ENCODE measurements around the gene ZBED1. TPM values are rescaled to one million over a fixed set of nuclear protein-coding genes. Genes with fewer than 3 reads are reported as not detected.

ZBED1 gene
- total and polyA plus RNA-seq, 2 donors (not counting 1 experiment from before 2014, with no cell fraction given) = 14.5 to 24.8 TPM

- no peak for DNase-seq (ENCODE audit: low read depth in 2 of 2)
- TF ChIP-seq, protein P1, sequence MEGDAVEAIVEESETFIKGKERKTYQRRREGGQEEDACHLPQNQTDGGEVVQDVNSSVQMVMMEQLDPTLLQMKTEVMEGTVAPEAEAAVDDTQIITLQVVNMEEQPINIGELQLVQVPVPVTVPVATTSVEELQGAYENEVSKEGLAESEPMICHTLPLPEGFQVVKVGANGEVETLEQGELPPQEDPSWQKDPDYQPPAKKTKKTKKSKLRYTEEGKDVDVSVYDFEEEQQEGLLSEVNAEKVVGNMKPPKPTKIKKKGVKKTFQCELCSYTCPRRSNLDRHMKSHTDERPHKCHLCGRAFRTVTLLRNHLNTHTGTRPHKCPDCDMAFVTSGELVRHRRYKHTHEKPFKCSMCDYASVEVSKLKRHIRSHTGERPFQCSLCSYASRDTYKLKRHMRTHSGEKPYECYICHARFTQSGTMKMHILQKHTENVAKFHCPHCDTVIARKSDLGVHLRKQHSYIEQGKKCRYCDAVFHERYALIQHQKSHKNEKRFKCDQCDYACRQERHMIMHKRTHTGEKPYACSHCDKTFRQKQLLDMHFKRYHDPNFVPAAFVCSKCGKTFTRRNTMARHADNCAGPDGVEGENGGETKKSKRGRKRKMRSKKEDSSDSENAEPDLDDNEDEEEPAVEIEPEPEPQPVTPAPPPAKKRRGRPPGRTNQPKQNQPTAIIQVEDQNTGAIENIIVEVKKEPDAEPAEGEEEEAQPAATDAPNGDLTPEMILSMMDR (conservative IDR thresholded peaks at IDR 0.05 in 1 of 2, IDR thresholded peaks at IDR 0.05 in 1 of 2; ENCODE audit: low read depth in 1 of 2, low read length in 2 of 2) = no peak
- no peak for TF ChIP-seq EZH2 (IDR thresholded peaks at IDR 0.05; ENCODE audit: low read length, missing control alignments)
- H3K9ac ChIP-seq (ENCODE audit: insufficient read depth, low read length) = no peak overlapping the region
- no peaks in the 10 kb centered on the region for H3K9me3 ChIP-seq (ENCODE audit: control insufficient read depth, insufficient read depth, low read depth, low read length)
- no peak overlapping the region for H3K27ac ChIP-seq (ENCODE audit: insufficient read depth, low read length)
- no peak overlapping the region for H3K4me3 ChIP-seq (replicated peaks in 1 of 4; ENCODE audit: control extremely low read depth in 1 of 4, insufficient read depth in 1 of 4, low read depth in 3 of 4, low read length in 4 of 4)
- no peaks in the 10 kb centered on the region for H4K20me1 ChIP-seq (ENCODE audit: control insufficient read depth, extremely low read depth, insufficient read depth, low read length)
- H3K36me3 ChIP-seq (ENCODE audit: control insufficient read depth, insufficient read depth, low read length) = no peaks in the 10 kb centered on the region
- H2AFZ ChIP-seq (ENCODE audit: low read length) = no peak overlapping the region
- H3K27me3 ChIP-seq (ENCODE audit: control insufficient read depth, insufficient read depth, low read length) = no peaks in the 10 kb centered on the region
- H3K4me2 ChIP-seq (ENCODE audit: extremely low read depth, insufficient read depth, low read length) = no peak overlapping the region
- no peaks in the 10 kb centered on the region for H3K79me2 ChIP-seq (ENCODE audit: control insufficient read depth, insufficient read depth, low read length)
- no peaks in the 10 kb centered on the region for H3K4me1 ChIP-seq (ENCODE audit: control insufficient read depth, extremely low read depth, insufficient read depth, low read length)
Observed at GRCh38 chrX:2513121-2513664, 12.4 kb upstream of the ZBED1 start.

- no peak overlapping the region for H3K27ac ChIP-seq (ENCODE audit: insufficient read depth, low read length)
- TF ChIP-seq, protein P1 (conservative IDR thresholded peaks at IDR 0.05 in 1 of 2, IDR thresholded peaks at IDR 0.05 in 1 of 2; ENCODE audit: low read depth in 1 of 2, low read length in 2 of 2) = no peak
- TF ChIP-seq EZH2 (IDR thresholded peaks at IDR 0.05; ENCODE audit: low read length, missing control alignments) = no peak
- H3K27me3 ChIP-seq (ENCODE audit: control insufficient read depth, insufficient read depth, low read length) = no peaks in the 10 kb centered on the region
- H3K4me1 ChIP-seq (ENCODE audit: control insufficient read depth, extremely low read depth, insufficient read depth, low read length) = no peaks in the 10 kb centered on the region
- H3K4me2 ChIP-seq (ENCODE audit: extremely low read depth, insufficient read depth, low read length) = no peak overlapping the region
- H3K9ac ChIP-seq (ENCODE audit: insufficient read depth, low read length) = no peak overlapping the region
- H3K79me2 ChIP-seq (ENCODE audit: control insufficient read depth, insufficient read depth, low read length) = no peaks in the 10 kb centered on the region
- H3K9me3 ChIP-seq (ENCODE audit: control insufficient read depth, insufficient read depth, low read depth, low read length) = no peaks in the 10 kb centered on the region
- H2AFZ ChIP-seq (ENCODE audit: low read length) = no peak overlapping the region
- H3K4me3 ChIP-seq (replicated peaks in 1 of 4; ENCODE audit: control extremely low read depth in 1 of 4, insufficient read depth in 1 of 4, low read depth in 3 of 4, low read length in 4 of 4) = no peak overlapping the region
- no peak for DNase-seq (ENCODE audit: low read depth in 2 of 2)
- no peaks in the 10 kb centered on the region for H3K36me3 ChIP-seq (ENCODE audit: control insufficient read depth, insufficient read depth, low read length)
- H4K20me1 ChIP-seq (ENCODE audit: control insufficient read depth, extremely low read depth, insufficient read depth, low read length) = no peaks in the 10 kb centered on the region
Observed at GRCh38 chrX:2512501-2512900, 11.7 kb upstream of the ZBED1 start.

DNA sequence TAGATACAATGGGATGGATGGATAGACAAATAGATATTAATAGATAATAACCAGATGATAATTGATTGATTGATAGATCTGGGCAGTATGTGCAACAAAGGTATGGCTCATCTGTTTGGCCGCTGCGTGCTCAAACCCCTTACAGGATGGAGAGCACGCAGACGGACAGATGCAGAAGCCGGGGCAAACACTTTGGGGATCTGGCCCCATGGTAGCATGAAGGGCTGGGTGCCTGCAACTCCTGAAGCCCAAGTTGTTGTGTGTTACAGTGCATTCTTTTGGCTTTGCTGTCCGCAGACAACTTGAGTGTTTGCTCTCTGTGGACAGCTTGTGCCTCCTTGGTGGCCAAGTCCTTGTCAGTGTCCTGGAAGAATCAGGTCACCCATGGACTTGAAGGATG is 10.6 kb upstream of the ZBED1 start:
- Histone ChIP-seq H3K4me1 (ENCODE audit: control insufficient read depth, extremely low read depth, insufficient read depth, low read length) (no peaks in the 10 kb centered on the region), H3K4me3 (replicated peaks in 1 of 4; ENCODE audit: control extremely low read depth in 1 of 4, insufficient read depth in 1 of 4, low read depth in 3 of 4, low read length in 4 of 4) (no peak overlapping the region), H3K79me2 (ENCODE audit: control insufficient read depth, insufficient read depth, low read length) (no peaks in the 10 kb centered on the region), H3K9ac (ENCODE audit: insufficient read depth, low read length) (no peak overlapping the region), H2AFZ (ENCODE audit: low read length) (no peak overlapping the region), H3K9me3 (ENCODE audit: control insufficient read depth, insufficient read depth, low read depth, low read length) (no peaks in the 10 kb centered on the region), H3K27ac (ENCODE audit: insufficient read depth, low read length) (no peak overlapping the region), H3K27me3 (ENCODE audit: control insufficient read depth, insufficient read depth, low read length) (no peaks in the 10 kb centered on the region), H3K36me3 (ENCODE audit: control insufficient read depth, insufficient read depth, low read length) (no peaks in the 10 kb centered on the region), H3K4me2 (ENCODE audit: extremely low read depth, insufficient read depth, low read length) (no peak overlapping the region), H4K20me1 (ENCODE audit: control insufficient read depth, extremely low read depth, insufficient read depth, low read length) (no peaks in the 10 kb centered on the region)
- no peak for DNase-seq (ENCODE audit: low read depth in 2 of 2)
- TF ChIP-seq EZH2 (IDR thresholded peaks at IDR 0.05; ENCODE audit: low read length, missing control alignments) = no peak
- TF ChIP-seq, protein P1 (conservative IDR thresholded peaks at IDR 0.05 in 1 of 2, IDR thresholded peaks at IDR 0.05 in 1 of 2; ENCODE audit: low read depth in 1 of 2, low read length in 2 of 2) = no peak
